Gastrocnemius medialis (tissue), 4 donors: ENCODE measurements around the gene PDXK.

Source experiments
- CTCF ChIP-seq, 5 experiments: fragments of 450-650 bp in 3 of 5; fragments of 200-600 bp in 2 of 5; sonication (generic) in 2 of 5; IDR thresholded peaks in 4 of 5; conservative IDR thresholded peaks in 1 of 5; 1 replicate in 4 of 5; 2 replicates in 1 of 5; pipeline ENCODE4 v1.5.1; 2016 to 2019; ENCODE audit warnings: antibody characterized with exemption in 5 of 5, mild to moderate bottlenecking in 3 of 5, moderate library complexity in 3 of 5
- POLR2A ChIP-seq, 2 donors: fragments of 450-650 bp; IDR thresholded peaks; one replicate each; pipeline ENCODE4 v1.6.1; 2017; ENCODE audit warnings: antibody characterized with exemption in 2 of 2, mild to moderate bottlenecking in 2 of 2, moderate library complexity in 2 of 2

- no peak for TF ChIP-seq CTCF (IDR thresholded peaks at IDR 0.05 in 4 of 5, conservative IDR thresholded peaks at IDR 0.05 in 1 of 5)
- no peak for TF ChIP-seq POLR2A (IDR thresholded peaks at IDR 0.05)
Observed at GRCh38 chr21:43783098-43783700, 64.3 kb downstream of the PDXK start.
